ENCODE measurements around the gene DNAJC17. TPM values are rescaled to one million over a fixed set of nuclear protein-coding genes. Genes with fewer than 3 reads are reported as not detected.

Gene DNAJC17
- total and polyA plus RNA-seq, 2 donors from 2014 or later = 41.6 to 56.7 TPM

DNA sequence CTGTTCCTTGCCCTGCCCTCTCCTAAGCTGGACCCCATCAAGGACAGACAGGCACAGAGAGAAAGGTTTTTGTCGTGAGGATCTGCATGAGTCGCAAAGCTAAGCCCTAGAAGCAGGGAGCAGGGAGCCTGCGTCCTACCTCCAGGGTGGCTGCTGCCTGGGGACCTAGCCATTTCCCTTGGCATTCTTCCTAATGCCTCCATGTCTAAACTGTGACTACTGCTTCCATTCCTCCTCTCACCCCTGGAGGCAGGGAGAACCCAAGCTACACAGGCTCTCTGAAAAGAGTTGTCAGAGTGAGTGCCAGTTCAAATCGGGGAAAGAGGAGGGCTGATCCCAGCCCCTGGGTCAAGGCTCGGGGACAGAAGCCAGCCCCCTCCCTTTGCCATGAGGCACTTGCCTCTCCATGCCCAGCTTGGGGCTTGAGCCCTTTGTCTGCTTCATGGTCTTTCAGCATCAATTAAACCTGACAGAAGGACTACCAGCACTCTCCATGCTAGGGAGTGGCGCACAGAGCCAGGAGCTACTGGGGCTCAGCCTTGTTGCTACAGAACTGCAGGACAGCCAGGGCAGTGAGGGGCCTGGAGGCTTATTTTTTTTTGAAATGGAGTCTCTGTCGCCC, 41.0 kb downstream of the DNAJC17 start:
- H3K9me3 ChIP-seq (ENCODE audit: control insufficient read depth in 2 of 3, insufficient read depth in 1 of 3, low read length in 3 of 3) = no peaks in the 10 kb centered on the region
- H3K4me3 ChIP-seq (ENCODE audit: low read length in 3 of 3) = no peak overlapping the region
- no peaks in the 10 kb centered on the region for H3K36me3 ChIP-seq (ENCODE audit: control insufficient read depth in 2 of 3, insufficient read depth in 3 of 3, low read length in 3 of 3)
- FAIRE-seq (no peak), DNase-seq (no peak)
- peaks cover 4 to 17% (median 7%) of the 10 kb centered on the region in 3 donors for H3K4me1 ChIP-seq (ENCODE audit: control insufficient read depth in 2 of 3, insufficient read depth in 2 of 3, low read depth in 1 of 3, low read length in 3 of 3)
- TF ChIP-seq, protein P1, sequence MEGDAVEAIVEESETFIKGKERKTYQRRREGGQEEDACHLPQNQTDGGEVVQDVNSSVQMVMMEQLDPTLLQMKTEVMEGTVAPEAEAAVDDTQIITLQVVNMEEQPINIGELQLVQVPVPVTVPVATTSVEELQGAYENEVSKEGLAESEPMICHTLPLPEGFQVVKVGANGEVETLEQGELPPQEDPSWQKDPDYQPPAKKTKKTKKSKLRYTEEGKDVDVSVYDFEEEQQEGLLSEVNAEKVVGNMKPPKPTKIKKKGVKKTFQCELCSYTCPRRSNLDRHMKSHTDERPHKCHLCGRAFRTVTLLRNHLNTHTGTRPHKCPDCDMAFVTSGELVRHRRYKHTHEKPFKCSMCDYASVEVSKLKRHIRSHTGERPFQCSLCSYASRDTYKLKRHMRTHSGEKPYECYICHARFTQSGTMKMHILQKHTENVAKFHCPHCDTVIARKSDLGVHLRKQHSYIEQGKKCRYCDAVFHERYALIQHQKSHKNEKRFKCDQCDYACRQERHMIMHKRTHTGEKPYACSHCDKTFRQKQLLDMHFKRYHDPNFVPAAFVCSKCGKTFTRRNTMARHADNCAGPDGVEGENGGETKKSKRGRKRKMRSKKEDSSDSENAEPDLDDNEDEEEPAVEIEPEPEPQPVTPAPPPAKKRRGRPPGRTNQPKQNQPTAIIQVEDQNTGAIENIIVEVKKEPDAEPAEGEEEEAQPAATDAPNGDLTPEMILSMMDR (IDR thresholded peaks at IDR 0.05; ENCODE audit: borderline replicate concordance, extremely low read depth, insufficient read depth) = no peak
- H3K9ac ChIP-seq (ENCODE audit: low read length in 3 of 3) = no peak overlapping the region
- no peak overlapping the region for H3K27ac ChIP-seq (ENCODE audit: low read depth in 2 of 2, low read length in 2 of 2)
- H3K27me3 ChIP-seq (ENCODE audit: control insufficient read depth, insufficient read depth, low read length) = no peaks in the 10 kb centered on the region
- intact Hi-C loops (cut with DNase I) = no loop called here

DNA sequence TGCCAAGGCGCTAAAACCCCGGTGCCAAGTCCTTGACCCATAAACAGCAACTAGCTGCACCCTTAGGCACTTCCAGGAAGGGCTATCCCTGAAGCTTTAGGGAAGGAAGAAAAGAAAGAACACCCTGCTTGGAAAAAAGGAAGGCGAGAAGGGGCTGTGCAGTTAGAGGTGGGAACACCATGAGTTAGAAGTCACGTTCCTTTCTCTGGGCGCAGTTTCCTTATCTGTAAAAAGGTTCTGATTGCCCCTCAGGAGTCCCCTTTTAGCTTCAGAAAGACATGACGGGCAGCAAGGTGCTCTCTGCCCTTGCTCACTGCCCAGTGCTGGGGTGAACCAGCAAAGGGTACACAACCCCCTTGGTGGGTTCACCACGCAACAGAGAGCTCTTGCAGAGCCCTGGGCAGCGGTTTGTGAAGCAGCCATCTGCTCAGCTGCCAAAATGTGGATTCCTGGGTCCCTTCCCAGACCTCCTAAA, 42.6 kb downstream of the DNAJC17 start:
- TF ChIP-seq, protein P1 (IDR thresholded peaks at IDR 0.05; ENCODE audit: borderline replicate concordance, extremely low read depth, insufficient read depth) = no peak
- Histone ChIP-seq H3K27ac (ENCODE audit: low read depth in 2 of 2, low read length in 2 of 2) (peak overlapping the region; percentile 56 to 86), H3K4me1 (ENCODE audit: control insufficient read depth in 2 of 3, insufficient read depth in 2 of 3, low read depth in 1 of 3, low read length in 3 of 3) (peaks cover 0 to 15% (median 7%) of the 10 kb centered on the region in 3 donors), H3K9me3 (ENCODE audit: control insufficient read depth in 2 of 3, insufficient read depth in 1 of 3, low read length in 3 of 3) (no peaks in the 10 kb centered on the region), H3K4me3 (ENCODE audit: low read length in 3 of 3) (peak overlapping the region; percentile 28 to 74 (median 55)), H3K27me3 (ENCODE audit: control insufficient read depth, insufficient read depth, low read length) (no peaks in the 10 kb centered on the region), H3K36me3 (ENCODE audit: control insufficient read depth in 2 of 3, insufficient read depth in 3 of 3, low read length in 3 of 3) (no peaks in the 10 kb centered on the region), H3K9ac (ENCODE audit: low read length in 3 of 3) (peak overlapping the region in 2 of 3 donors; percentile 42 to 65)
- intact Hi-C loops (cut with DNase I) = no loop called here
- FAIRE-seq (no peak), DNase-seq (peak in 1 of 5 donors; percentile 42)

DNA sequence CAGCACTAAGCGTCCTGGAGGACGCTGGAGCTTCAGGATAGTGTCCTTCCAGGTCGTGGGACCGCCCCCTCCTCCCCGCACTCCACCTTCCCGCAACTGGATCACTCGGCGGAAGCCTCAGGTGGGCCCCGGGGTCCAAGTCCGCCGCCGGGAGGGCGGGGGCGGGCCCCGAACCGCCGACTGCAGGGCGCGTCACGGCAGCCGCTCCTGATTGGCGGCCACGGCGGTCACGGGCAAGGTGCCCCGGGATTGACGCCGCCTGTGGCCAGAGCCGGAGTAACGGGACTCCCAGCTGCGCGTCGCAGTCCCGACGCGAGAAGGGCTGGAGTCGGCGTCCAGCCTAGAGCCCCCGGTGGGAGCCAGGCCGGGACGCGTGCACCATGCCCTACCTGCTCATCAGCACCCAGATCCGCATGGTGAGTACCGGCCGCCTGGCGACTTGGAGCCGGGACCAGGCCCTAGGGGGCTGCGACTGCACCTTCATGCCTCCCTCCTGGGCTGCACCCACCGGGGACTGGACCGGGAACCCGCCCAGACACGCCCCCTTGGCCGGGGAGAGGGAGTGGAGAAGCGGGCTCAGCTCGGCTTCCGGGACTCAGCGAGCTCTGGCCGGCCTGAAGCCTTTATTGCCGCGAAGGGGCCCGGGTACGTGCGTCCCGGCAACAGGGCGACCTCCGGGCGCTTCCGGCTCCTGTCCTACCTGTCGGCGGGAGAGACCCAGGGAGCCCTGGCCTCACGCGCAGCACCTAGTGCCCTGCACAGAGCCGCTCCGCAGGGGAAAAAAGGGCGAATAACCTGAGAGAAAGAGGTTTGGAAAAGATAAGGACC, 43.3 kb downstream of the DNAJC17 start, which contains the start of gene GCHFR:
Gene GCHFR, plus strand, starts transcription at position 268 of the 828 bp plus-strand sequence. Its CDS starts 113 bp downstream, at position 381.
- TF ChIP-seq, protein P1 (IDR thresholded peaks at IDR 0.05; ENCODE audit: borderline replicate concordance, extremely low read depth, insufficient read depth) = no peak
- FAIRE-seq = no peak
- no peaks in the 10 kb centered on the region for H3K27me3 ChIP-seq (ENCODE audit: control insufficient read depth, insufficient read depth, low read length)
- DNase-seq = peak; percentile 85 to 94 (median 89)
- peak within 1 kb of the TSS; percentile 44 to 74 (median 55) for H3K4me3 ChIP-seq (ENCODE audit: low read length in 3 of 3)
- H3K27ac ChIP-seq (ENCODE audit: low read depth in 2 of 2, low read length in 2 of 2) = peak within 1 kb of the TSS; percentile 56 to 86
- peaks cover 0 to 15% (median 7%) of the 10 kb centered on the region in 3 donors for H3K4me1 ChIP-seq (ENCODE audit: control insufficient read depth in 2 of 3, insufficient read depth in 2 of 3, low read depth in 1 of 3, low read length in 3 of 3)
- H3K9ac ChIP-seq (ENCODE audit: low read length in 3 of 3) = peak within 1 kb of the TSS in 2 of 3 donors; percentile 51 to 65
- no peaks in the 10 kb centered on the region for H3K36me3 ChIP-seq (ENCODE audit: control insufficient read depth in 2 of 3, insufficient read depth in 3 of 3, low read length in 3 of 3)
- intact Hi-C loops (cut with DNase I) = no loop called here
- no peaks in the 10 kb centered on the region for H3K9me3 ChIP-seq (ENCODE audit: control insufficient read depth in 2 of 3, insufficient read depth in 1 of 3, low read length in 3 of 3)
